Esophagus (tissue), 2 donors: ENCODE data around the gene ARHGEF4. TPM values are rescaled to one million over a fixed set of nuclear protein-coding genes. Genes with fewer than 3 reads are reported as not detected.

Source experiments
- H3K27ac ChIP-seq, 2 donors: one replicate each; pipeline ENCODE4 v1.5.1; 2013; ENCODE audit warnings: low read depth in 2 of 2, mild to moderate bottlenecking in 2 of 2, inconsistent platforms in 1 of 2, low read length in 1 of 2, moderate library complexity in 1 of 2
- H3K27me3 ChIP-seq, 2 donors: one replicate each; pipeline ENCODE4 v1.6.1; 2013; ENCODE audit warnings: low read length in 2 of 2, control low read depth in 1 of 2, mild to moderate bottlenecking in 1 of 2; ENCODE audit not compliant: insufficient read depth in 2 of 2, control insufficient read depth in 1 of 2
- H3K36me3 ChIP-seq, 2 donors: one replicate each; pipeline ENCODE4 v1.6.1; 2013; ENCODE audit warnings: low read length in 1 of 2; ENCODE audit not compliant: control insufficient read depth in 2 of 2, insufficient read depth in 2 of 2
- H3K4me1 ChIP-seq, 2 donors: one replicate each; pipeline ENCODE4 v1.6.1; 2013; ENCODE audit warnings: low read length in 1 of 2; ENCODE audit not compliant: control insufficient read depth in 2 of 2, insufficient read depth in 2 of 2
- H3K4me3 ChIP-seq, 2 donors: one replicate each; pipeline ENCODE4 v1.5.1; 2013; ENCODE audit warnings: low read length in 2 of 2, mild to moderate bottlenecking in 2 of 2, low read depth in 1 of 2, moderate library complexity in 1 of 2
- H3K9me3 ChIP-seq, 2 donors: one replicate each; pipeline ENCODE4 v1.6.1; 2013; ENCODE audit warnings: mild to moderate bottlenecking in 2 of 2, low read depth in 1 of 2, low read length in 1 of 2, moderate library complexity in 1 of 2; ENCODE audit not compliant: control insufficient read depth in 2 of 2, insufficient read depth in 1 of 2
- WGBS, 2 donors: extraction: QIAGEN DNeasy Blood & Tissue Kit; methylation state at CpG; one replicate each; pipeline ENCODE4 v1.1.7; 2013; 5-methylcytosine and 5-hydroxymethylcytosine counted together
- polyA plus RNA-seq, 2 donors: library from polyadenylated mRNA; stranded (reverse); fragments of 200-250 nt; gene quantifications; one replicate each; pipeline ENCODE4 v1.2.3, GENCODE V29; 2013
- donor health status: healthy with polysubstance abuse.
- donor health status: Bipolar disorder and iron deficiency.

ARHGEF4 gene
- polyA plus RNA-seq, 2 donors = 32.2 to 98.9 TPM

GRCh38 chr2:131039908-131040660, 203.4 kb downstream of the ARHGEF4 start:
- 57 to 59% methylated on average over 73 to 75 of the region's 75 CpGs for WGBS, 2 donors
- Histone ChIP-seq H3K4me1 (peaks cover 9 to 11% of the 10 kb centered on the region in 2 donors), H3K27ac (no peak overlapping the region), H3K36me3 (peaks cover 0 to 51% of the 10 kb centered on the region in 2 donors), H3K9me3 (no peaks in the 10 kb centered on the region), H3K27me3 (no peaks in the 10 kb centered on the region), H3K4me3 (no peak overlapping the region)

- H3K4me1 ChIP-seq = peaks cover 3 to 11% of the 10 kb centered on the region in 2 donors
- H3K36me3 ChIP-seq = peaks cover 0 to 58% of the 10 kb centered on the region in 2 donors
- H3K4me3 ChIP-seq = no peak overlapping the region
- no peaks in the 10 kb centered on the region for H3K27me3 ChIP-seq
- no peaks in the 10 kb centered on the region for H3K9me3 ChIP-seq
- WGBS, 2 donors = 58 to 77% methylated on average over 23 of the region's 23 CpGs
- no peak overlapping the region for H3K27ac ChIP-seq
These were observed 204.1 kb downstream of the ARHGEF4 start for GRCh38 chr2:131040661-131041401.

- Histone ChIP-seq H3K4me3 (no peak overlapping the region), H3K36me3 (peaks cover 0 to 66% of the 10 kb centered on the region in 2 donors), H3K27ac (no peak overlapping the region), H3K4me1 (peaks cover 0 to 11% of the 10 kb centered on the region in 2 donors), H3K9me3 (no peaks in the 10 kb centered on the region), H3K27me3 (no peaks in the 10 kb centered on the region)
- WGBS, 2 donors = 79 to 86% methylated on average over 14 of the region's 14 CpGs
These were observed 204.9 kb downstream of the ARHGEF4 start for GRCh38 chr2:131041402-131042147.

GRCh38 chr2:131042148-131042775, 205.5 kb downstream of the ARHGEF4 start:
- H3K4me3 ChIP-seq = no peak overlapping the region
- WGBS, 2 donors = 82 to 83% methylated on average over 7 of the region's 7 CpGs
- peaks cover 0 to 11% of the 10 kb centered on the region in 2 donors for H3K4me1 ChIP-seq
- peaks cover 3 to 69% of the 10 kb centered on the region in 2 donors for H3K36me3 ChIP-seq
- no peaks in the 10 kb centered on the region for H3K9me3 ChIP-seq
- H3K27me3 ChIP-seq = no peaks in the 10 kb centered on the region
- no peak overlapping the region for H3K27ac ChIP-seq

- H3K27ac ChIP-seq = no peak overlapping the region
- no peaks in the 10 kb centered on the region for H3K27me3 ChIP-seq
- H3K36me3 ChIP-seq = peaks cover 3 to 78% of the 10 kb centered on the region in 2 donors
- H3K9me3 ChIP-seq = no peaks in the 10 kb centered on the region
- H3K4me1 ChIP-seq = peaks cover 0 to 11% of the 10 kb centered on the region in 2 donors
- no peak overlapping the region for H3K4me3 ChIP-seq
- 81 to 85% methylated on average over 17 to 18 of the region's 18 CpGs for WGBS, 2 donors
These were observed 206.7 kb downstream of the ARHGEF4 start for GRCh38 chr2:131043199-131044074.

- Histone ChIP-seq H3K4me3 (no peak overlapping the region), H3K27ac (no peak overlapping the region), H3K9me3 (no peaks in the 10 kb centered on the region), H3K4me1 (peaks cover 0 to 11% of the 10 kb centered on the region in 2 donors), H3K36me3 (peaks cover 3 to 81% of the 10 kb centered on the region in 2 donors), H3K27me3 (no peaks in the 10 kb centered on the region)
- WGBS, 2 donors = 86 to 88% methylated on average over 22 to 24 of the region's 24 CpGs
These were observed 207.5 kb downstream of the ARHGEF4 start for GRCh38 chr2:131044075-131044756.

- H3K9me3 ChIP-seq = no peaks in the 10 kb centered on the region
These were observed 208.0 kb downstream of the ARHGEF4 start for GRCh38 chr2:131044757-131045150.

GRCh38 chr2:131045286-131046027, 208.7 kb downstream of the ARHGEF4 start:
- H3K9me3 ChIP-seq = no peaks in the 10 kb centered on the region
- H3K36me3 ChIP-seq = peaks cover 3 to 76% of the 10 kb centered on the region in 2 donors
- 82 to 89% methylated on average over 7 to 8 of the region's 8 CpGs for WGBS, 2 donors

More at GRCh38 chr2:131044757-131045150, 208.0 kb downstream of the ARHGEF4 start:
- no peaks in the 10 kb centered on the region for H3K27me3 ChIP-seq
- peaks cover 0 to 11% of the 10 kb centered on the region in 2 donors for H3K4me1 ChIP-seq
- H3K27ac ChIP-seq = no peak overlapping the region
- WGBS, 2 donors = 94% methylated on average over 11 of the region's 11 CpGs
- no peak overlapping the region for H3K4me3 ChIP-seq
- H3K36me3 ChIP-seq = peaks cover 3 to 78% of the 10 kb centered on the region in 2 donors

More at GRCh38 chr2:131045286-131046027, 208.7 kb downstream of the ARHGEF4 start:
- Histone ChIP-seq H3K4me3 (no peak overlapping the region), H3K27me3 (no peaks in the 10 kb centered on the region), H3K27ac (no peak overlapping the region), H3K4me1 (peaks cover 0 to 11% of the 10 kb centered on the region in 2 donors)
